Measurements from ENCODE around the gene BMPR2. TPM values are rescaled to one million over a fixed set of nuclear protein-coding genes. Genes with fewer than 3 reads are reported as not detected.

Gene BMPR2
- total and polyA plus RNA-seq, 2 donors (not counting 1 experiment from before 2014, with no cell fraction given) = 3.1 to 24.6 TPM

- Histone ChIP-seq H3K4me1 (ENCODE audit: control insufficient read depth in 2 of 2, insufficient read depth in 2 of 2, low read length in 2 of 2) (no peaks in the 10 kb centered on the region), H3K27me3 (replicated peaks in 1 of 4; ENCODE audit: control extremely low read depth in 1 of 4, control insufficient read depth in 3 of 4, insufficient read depth in 4 of 4, low read length in 3 of 4) (no peaks in the 10 kb centered on the region), H3K27ac (ENCODE audit: low read length in 2 of 2) (no peak overlapping the region), H2AFZ (ENCODE audit: insufficient read depth, low read depth, low read length, poor library complexity, severe bottlenecking) (no peak overlapping the region), H3K4me3 (ENCODE audit: control extremely low read depth in 1 of 5, extremely low read depth in 1 of 5, insufficient read depth in 1 of 5, low read depth in 2 of 5, low read length in 4 of 5) (no peak overlapping the region), H3K79me2 (ENCODE audit: control insufficient read depth, insufficient read depth, low read length) (no peaks in the 10 kb centered on the region), H3K4me2 (replicated peaks; ENCODE audit: low read depth, low read length, poor library complexity, severe bottlenecking) (no peak overlapping the region), H3K36me3 (replicated peaks in 1 of 2; ENCODE audit: control extremely low read depth in 1 of 2, control insufficient read depth in 1 of 2, extremely low read depth in 1 of 2, insufficient read depth in 2 of 2, low read length in 1 of 2) (no peaks in the 10 kb centered on the region), H4K20me1 (ENCODE audit: control insufficient read depth, insufficient read depth, low read length, poor library complexity, severe bottlenecking) (no peaks in the 10 kb centered on the region), H3K9me3 (ENCODE audit: control extremely low read depth in 1 of 3, control insufficient read depth in 2 of 3, insufficient read depth in 1 of 3, low read length in 2 of 3) (no peaks in the 10 kb centered on the region), H3K9ac (ENCODE audit: low read length) (no peak overlapping the region)
- no peaks in the 10 kb centered on the region for H3K4me1 Mint-ChIP-seq
- H3K27me3 Mint-ChIP-seq = no peaks in the 10 kb centered on the region
- CTCF ChIA-PET = no interaction called here
- H3K27ac Mint-ChIP-seq = no peak overlapping the region
- H3K4me3 Mint-ChIP-seq = no peak overlapping the region
- DNase-seq (no peak), ATAC-seq (ENCODE audit: low read depth) (no peak)
- intact Hi-C loops (cut with micrococcal nuclease) = no loop called here
- no CpG with 5 or more reads among the region's 1 CpG for WGBS (ENCODE audit: insufficient coverage)
- TF ChIP-seq EZH2 (IDR thresholded peaks at IDR 0.05; ENCODE audit: borderline replicate concordance, insufficient read depth, low read depth, low read length, poor library complexity, severe bottlenecking) = no peak
- no peaks in the 10 kb centered on the region for H3K9me3 Mint-ChIP-seq (ENCODE audit: insufficient read depth)
- POLR2A ChIA-PET = interaction anchor here (0.6 kb wide), 1 partner anchor 26 kb away, joined by 6 read pairs; no protein-coding TSS in a partner anchor
Observed at GRCh38 chr2:202564226-202564625, 188.1 kb downstream of the BMPR2 start.

GRCh38 chr2:202566286-202566685 is 190.2 kb downstream of the BMPR2 start:
- H3K4me3 ChIP-seq (ENCODE audit: control extremely low read depth in 1 of 5, extremely low read depth in 1 of 5, insufficient read depth in 1 of 5, low read depth in 2 of 5, low read length in 4 of 5) = no peak overlapping the region
- ATAC-seq (ENCODE audit: low read depth) = no peak
- no peaks in the 10 kb centered on the region for H3K36me3 ChIP-seq (replicated peaks in 1 of 2; ENCODE audit: control extremely low read depth in 1 of 2, control insufficient read depth in 1 of 2, extremely low read depth in 1 of 2, insufficient read depth in 2 of 2, low read length in 1 of 2)
- DNase-seq = no peak
- no peaks in the 10 kb centered on the region for H3K27me3 ChIP-seq (replicated peaks in 1 of 4; ENCODE audit: control extremely low read depth in 1 of 4, control insufficient read depth in 3 of 4, insufficient read depth in 4 of 4, low read length in 3 of 4)
- H4K20me1 ChIP-seq (ENCODE audit: control insufficient read depth, insufficient read depth, low read length, poor library complexity, severe bottlenecking) = no peaks in the 10 kb centered on the region
- POLR2A ChIA-PET = no interaction called here
- H3K27me3 Mint-ChIP-seq = no peaks in the 10 kb centered on the region
- H3K27ac ChIP-seq (ENCODE audit: low read length in 2 of 2) = no peak overlapping the region
- H3K4me1 Mint-ChIP-seq = no peaks in the 10 kb centered on the region
- no peaks in the 10 kb centered on the region for H3K4me1 ChIP-seq (ENCODE audit: control insufficient read depth in 2 of 2, insufficient read depth in 2 of 2, low read length in 2 of 2)
- H3K9ac ChIP-seq (ENCODE audit: low read length) = no peak overlapping the region
- no peaks in the 10 kb centered on the region for H3K9me3 ChIP-seq (ENCODE audit: control extremely low read depth in 1 of 3, control insufficient read depth in 2 of 3, insufficient read depth in 1 of 3, low read length in 2 of 3)
- TF ChIP-seq CTCF (IDR thresholded peaks at IDR 0.05) (no peak), EZH2 (IDR thresholded peaks at IDR 0.05; ENCODE audit: borderline replicate concordance, insufficient read depth, low read depth, low read length, poor library complexity, severe bottlenecking) (no peak)
- H3K4me2 ChIP-seq (replicated peaks; ENCODE audit: low read depth, low read length, poor library complexity, severe bottlenecking) = no peak overlapping the region
- no peak overlapping the region for H2AFZ ChIP-seq (ENCODE audit: insufficient read depth, low read depth, low read length, poor library complexity, severe bottlenecking)
- no CpG with 5 or more reads among the region's 2 CpGs for WGBS (ENCODE audit: insufficient coverage)
- no peak overlapping the region for H3K27ac Mint-ChIP-seq
- H3K9me3 Mint-ChIP-seq (ENCODE audit: insufficient read depth) = no peaks in the 10 kb centered on the region
- no peak overlapping the region for H3K4me3 Mint-ChIP-seq
- CTCF ChIA-PET = interaction anchor here (1.1 kb wide), 1 partner anchor 22 kb away, joined by 3 read pairs; no protein-coding TSS in a partner anchor
- intact Hi-C loops (cut with micrococcal nuclease) = no loop called here
- H3K79me2 ChIP-seq (ENCODE audit: control insufficient read depth, insufficient read depth, low read length) = no peaks in the 10 kb centered on the region
